Prostate gland (tissue), 2 donors: Measurements from ENCODE around the gene CDK16.

ENCODE experiments used
- CTCF ChIP-seq, 4 experiments: fragments of 200-600 bp in 2 of 4; fragments of 450-650 bp in 2 of 4; sonication (generic) in 2 of 4; IDR thresholded peaks; 1 replicate in 3 of 4; 2 replicates in 1 of 4; pipeline ENCODE4 v1.5.1; 2016 to 2019; ENCODE audit warnings: antibody characterized with exemption in 4 of 4, mild to moderate bottlenecking in 2 of 4, moderate library complexity in 2 of 4
- POLR2A ChIP-seq: fragments of 450-650 bp; IDR thresholded peaks from one replicate; pipeline ENCODE4 v1.6.1; 2016; ENCODE audit warnings: antibody characterized with exemption, mild to moderate bottlenecking
- POLR2AphosphoS5 ChIP-seq: sonication (generic); formaldehyde crosslinking; IDR thresholded peaks from one replicate; pipeline ENCODE4 v1.6.1; 2017; ENCODE audit warnings: antibody characterized with exemption

GRCh38 chrX:47174376-47174775 is 44.1 kb upstream of the CDK16 start:
- no peak for TF ChIP-seq POLR2AphosphoS5
- no peak for TF ChIP-seq CTCF (IDR thresholded peaks at IDR 0.05)
- no peak for TF ChIP-seq POLR2A
